HepG2 (cell line): ENCODE data around the gene FAIM2. TPM values are rescaled to one million over a fixed set of nuclear protein-coding genes. Genes with fewer than 3 reads are reported as not detected.

Experiments used
- ATAC-seq: fragments of 200-7000 bp; cut with Tn5 transposase; 3 replicates; pipeline ENCODE4 v1.9.1; 2020; ENCODE audit warnings: mild to moderate bottlenecking, moderate library complexity
- BruUV-seq: library from RNA; stranded (reverse); fragments of 400-500 nt; replicated peaks from 2 replicates; lab custom pipeline; 2021; lab: Mats Ljungman, UMichigan
- CTCF ChIA-PET: fragments of 300-600 bp; formaldehyde crosslinking; extraction: SDS; loops from one replicate; lab custom pipeline; 2021; ENCODE audit warnings: low total read pairs, inconsistent platforms, low intra/inter-chr PET ratio; lab: Yijun Ruan, JAX
- POLR2A ChIA-PET: fragments of 350-600 bp; sonication (Branson Sonifier 250); formaldehyde crosslinking; loops from one replicate; lab custom pipeline; 2020; ENCODE audit warnings: antibody characterized with exemption, inconsistent platforms; lab: Yijun Ruan, JAX
- DNase-seq: peaks from one replicate; pipeline ENCODE4 v3.0.0-alpha.2; 2015; ENCODE audit warnings: low spot score
- FAIRE-seq: peaks from 3 replicates; lab custom pipeline; 2011; peaks lifted over from hg19 to GRCh38; lab: Jason Lieb, UNC
- H2AFZ ChIP-seq: one replicate; pipeline ENCODE4 v1.6.1; 2011; ENCODE audit warnings: low read length, inconsistent platforms
- H3K27ac ChIP-seq: fragments of 300-600 bp; 3 replicates; pipeline ENCODE4 v1.8.0; 2011; ENCODE audit warnings: mixed run types, mild to moderate bottlenecking, mixed read lengths, low read length, inconsistent platforms; ENCODE audit not compliant: insufficient read depth; ENCODE audit errors: extremely low read length
- H3K27me3 ChIP-seq, 2 experiments: fragments of 200-600 bp in 1 of 2; 2 replicates in 1 of 2; 3 replicates in 1 of 2; pipeline versions ENCODE4 v1.6.0 to v1.8.0; 2011; ENCODE audit warnings: low read length in 2 of 2, mild to moderate bottlenecking in 2 of 2, moderate library complexity in 2 of 2, inconsistent platforms in 1 of 2; ENCODE audit not compliant: insufficient read depth in 2 of 2, control insufficient read depth in 1 of 2
- H3K36me3 ChIP-seq, 2 experiments: fragments of 200-600 bp in 1 of 2; replicated peaks in 1 of 2; 2 replicates in 1 of 2; 3 replicates in 1 of 2; pipeline versions ENCODE4 v1.5.1 to v1.8.0; 2011; ENCODE audit warnings: low read length in 2 of 2, inconsistent platforms in 1 of 2; ENCODE audit not compliant: insufficient read depth in 2 of 2, control insufficient read depth in 1 of 2
- H3K4me1 ChIP-seq: 2 replicates; pipeline ENCODE4 v1.5.1; 2012; ENCODE audit warnings: low read length, inconsistent platforms; ENCODE audit not compliant: insufficient read depth
- H3K4me2 ChIP-seq: 2 replicates; pipeline ENCODE4 v1.6.0; 2011; ENCODE audit warnings: low read depth, low read length, inconsistent platforms
- H3K4me3 ChIP-seq, 3 experiments: fragments of 200-600 bp in 1 of 3; sonication (generic), shearing (Covaris generic) in 1 of 3; replicated peaks in 1 of 3; 2 replicates each; pipeline ENCODE4 v1.5.1; 2011 to 2016; ENCODE audit warnings: low read length in 3 of 3, inconsistent platforms in 2 of 3, low read depth in 2 of 3, mild to moderate bottlenecking in 2 of 3, control low read depth in 1 of 3, mixed read lengths in 1 of 3; ENCODE audit not compliant: insufficient read depth in 1 of 3
- H3K79me2 ChIP-seq: one replicate; pipeline ENCODE4 v1.6.1; 2011; ENCODE audit warnings: low read length, inconsistent platforms; ENCODE audit not compliant: insufficient read depth
- H3K9ac ChIP-seq: 2 replicates; pipeline ENCODE4 v1.6.0; 2011; ENCODE audit warnings: mild to moderate bottlenecking, low read depth, low read length, inconsistent platforms; ENCODE audit not compliant: insufficient read depth
- H3K9me3 ChIP-seq: 2 replicates; pipeline ENCODE4 v1.5.1; 2012; ENCODE audit warnings: mild to moderate bottlenecking, low read length
- H4K20me1 ChIP-seq: 2 replicates; pipeline ENCODE4 v1.6.0; 2011; ENCODE audit warnings: inconsistent platforms, mild to moderate bottlenecking, low read length, moderate library complexity; ENCODE audit not compliant: insufficient read depth
- ARNT2 ChIP-seq: sonication (generic); formaldehyde crosslinking; IDR thresholded peaks from 2 replicates; pipeline ENCODE4 v1.8.0; 2022; ENCODE audit warnings: mild to moderate bottlenecking, low read depth, missing genetic modification reagents, moderate library complexity
- ARNTL ChIP-seq: sonication (generic); formaldehyde crosslinking; IDR thresholded peaks from 2 replicates; pipeline ENCODE4 v1.4.0; 2020; ENCODE audit warnings: mild to moderate bottlenecking, missing genetic modification reagents
- ELF1 ChIP-seq: sonication (generic); formaldehyde crosslinking; IDR thresholded peaks from 2 replicates; pipeline ENCODE4 v1.4.0; 2020; ENCODE audit warnings: missing genetic modification reagents
- NKX3-1 ChIP-seq: sonication (generic); formaldehyde crosslinking; IDR thresholded peaks from 2 replicates; pipeline ENCODE4 v1.5.0; 2020; ENCODE audit warnings: missing genetic modification reagents
- SALL1 ChIP-seq: sonication (generic); formaldehyde crosslinking; IDR thresholded peaks from 2 replicates; pipeline ENCODE4 v1.8.0; 2022; ENCODE audit warnings: mild to moderate bottlenecking, missing genetic modification reagents
- SETDB1 ChIP-seq: sonication (generic); formaldehyde crosslinking; IDR thresholded peaks from 2 replicates; pipeline ENCODE4 v1.5.1; 2020; ENCODE audit warnings: missing genetic modification reagents, mild to moderate bottlenecking, borderline replicate concordance
- ZNF337 ChIP-seq: sonication (generic); formaldehyde crosslinking; IDR thresholded peaks from 2 replicates; pipeline ENCODE4 v1.5.1; 2020; ENCODE audit warnings: missing genetic modification reagents, low read depth, mild to moderate bottlenecking, borderline replicate concordance
- ZNF382 ChIP-seq: sonication (generic); formaldehyde crosslinking; IDR thresholded peaks from 2 replicates; pipeline ENCODE4 v1.5.0; 2020; ENCODE audit warnings: missing genetic modification reagents, mild to moderate bottlenecking, borderline replicate concordance
- WGBS: methylation state at CpG from one replicate; pipeline ENCODE4 v1.1.6; 2017; ENCODE audit warnings: low lambda C conversion rate; 5-methylcytosine and 5-hydroxymethylcytosine counted together
- in situ Hi-C: cut with HindIII; loops from 2 replicates; pipeline ENCODE4 v1.10.0; 2017; ENCODE audit warnings: low pct_unique_long_range_greater_than_20kb; ENCODE audit not compliant: extremely low pct_ligation_motif_present
- intact Hi-C: fragments of 100-400 bp; cut with micrococcal nuclease; formaldehyde crosslinking; loops from one replicate; pipeline ENCODE4 v1.10.0; 2022; ENCODE audit not compliant: unreplicated experiment
- polyA plus RNA-seq, 8 experiments: library from polyadenylated mRNA; depleted of rRNA in 3 of 8; stranded (reverse) in 7 of 8; unstranded in 1 of 8; fragments of >200 nt; fragmentation: Illumina TruSeq in 4 of 8; extraction: Trizol in 4 of 8; gene quantifications; 2 replicates each; pipeline versions ENCODE4 v1.2.1 to v1.2.3, GENCODE V29; 2011 to 2016; ENCODE audit warnings: low read depth in 4 of 8, missing spikeins in 1 of 8, mixed read lengths in 1 of 8; ENCODE audit not compliant: insufficient read depth in 1 of 8
- total RNA-seq, 5 experiments: library from RNA; depleted of rRNA; stranded (reverse); fragments of >200 nt; fragmentation: Illumina TruSeq; extraction: Trizol; gene quantifications; 2 replicates each; pipeline ENCODE4 v1.2.3, GENCODE V29; 2016; ENCODE audit warnings: low read depth in 1 of 5
- TF ChIP-seq, protein P1 (sequence below): sonication (generic); formaldehyde crosslinking; IDR thresholded peaks from 2 replicates; pipeline ENCODE4 v1.8.0; 2022; ENCODE audit warnings: mild to moderate bottlenecking, missing genetic modification reagents; ENCODE audit not compliant: insufficient replicate concordance
- TF ChIP-seq, protein P2 (sequence below): sonication (generic); formaldehyde crosslinking; IDR thresholded peaks from 2 replicates; pipeline ENCODE4 v1.4.0; 2020; ENCODE audit warnings: mild to moderate bottlenecking, missing genetic modification reagents
- TF ChIP-seq, protein P3 (sequence below): IDR thresholded peaks from 2 replicates; pipeline ENCODE4 v1.6.1; 2016; ENCODE audit warnings: control low read depth
- TF ChIP-seq, protein P4 (sequence below): sonication (generic); formaldehyde crosslinking; conservative IDR thresholded peaks from 2 replicates; pipeline ENCODE4 v1.8.1; 2023; ENCODE audit warnings: missing genetic modification reagents
- TF ChIP-seq, protein P5 (sequence below): sonication (generic); formaldehyde crosslinking; IDR thresholded peaks from 2 replicates; pipeline ENCODE4 v1.4.0; 2020; ENCODE audit warnings: missing genetic modification reagents

FAIM2 gene
- total and polyA plus RNA-seq, 2 of the 13 experiments (the other 11 are each of a cell fraction or from before 2014, with no cell fraction given) = not detected

DNA sequence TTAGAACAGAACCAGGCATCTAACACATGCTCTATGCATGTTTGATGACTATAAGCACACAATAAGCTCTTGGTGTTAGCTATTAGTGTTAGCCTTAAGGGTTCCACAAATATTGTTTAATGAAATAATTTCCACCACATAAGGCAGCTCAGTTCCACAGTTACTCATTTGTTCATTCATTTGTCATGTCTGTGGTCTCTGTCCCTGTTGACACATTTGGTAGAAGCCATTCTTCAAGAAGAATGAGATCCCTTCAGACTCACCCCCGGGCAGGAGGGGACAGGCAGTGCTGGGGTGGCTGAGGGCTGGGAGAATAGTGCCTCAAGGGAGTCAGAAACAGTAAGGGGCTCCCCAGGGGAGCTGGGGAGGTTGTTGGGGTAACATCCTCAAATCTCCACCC lies 3.7 kb upstream of the FAIM2 start:
- BruUV-seq = no TSS peak
- ChIA-PET POLR2A (interaction anchor here (0.6 kb wide), 1 partner anchor 352 kb away, joined by 3 read pairs; no protein-coding TSS in a partner anchor), CTCF (no interaction called here)
- no peak for ATAC-seq
- no peaks in the 10 kb centered on the region for H3K9me3 ChIP-seq
- no peaks in the 10 kb centered on the region for H3K79me2 ChIP-seq
- peaks cover 9% of the 10 kb centered on the region; the same call in 1 of the 2 replicates for H3K4me1 ChIP-seq
- in situ Hi-C loops = no loop called here
- H4K20me1 ChIP-seq = 0 out of 2 replicates have a peak, but pooled peaks cover 2% of the 10 kb centered on the region
- no peak for DNase-seq
- H2AFZ ChIP-seq = no peak overlapping the region
- no peak overlapping the region for H3K27ac ChIP-seq
- no peak overlapping the region for H3K4me2 ChIP-seq
- no peak overlapping the region for H3K9ac ChIP-seq
- no peak overlapping the region for H3K4me3 ChIP-seq
- no peak for FAIRE-seq
- WGBS = 0% methylated on average over 1 of the region's 1 CpG
- intact Hi-C loops = no loop called here
- H3K27me3 ChIP-seq = peaks cover 7 to 43% of the 10 kb centered on the region in 2 experiments; a peak in 3 of 5 replicates
- H3K36me3 ChIP-seq = no peaks in the 10 kb centered on the region
- TF ChIP-seq ARNT2 (CRISPR knock-in tag) (no peak), SALL1 (CRISPR knock-in tag) (no peak), ARNTL (CRISPR knock-in tag) (no peak), SETDB1 (no peak), ELF1 (no peak), ZNF337 (CRISPR knock-in tag) (no peak), ZNF382 (CRISPR knock-in tag) (no peak), NKX3-1 (CRISPR knock-in tag) (no peak)
- TF ChIP-seq, protein P1, sequence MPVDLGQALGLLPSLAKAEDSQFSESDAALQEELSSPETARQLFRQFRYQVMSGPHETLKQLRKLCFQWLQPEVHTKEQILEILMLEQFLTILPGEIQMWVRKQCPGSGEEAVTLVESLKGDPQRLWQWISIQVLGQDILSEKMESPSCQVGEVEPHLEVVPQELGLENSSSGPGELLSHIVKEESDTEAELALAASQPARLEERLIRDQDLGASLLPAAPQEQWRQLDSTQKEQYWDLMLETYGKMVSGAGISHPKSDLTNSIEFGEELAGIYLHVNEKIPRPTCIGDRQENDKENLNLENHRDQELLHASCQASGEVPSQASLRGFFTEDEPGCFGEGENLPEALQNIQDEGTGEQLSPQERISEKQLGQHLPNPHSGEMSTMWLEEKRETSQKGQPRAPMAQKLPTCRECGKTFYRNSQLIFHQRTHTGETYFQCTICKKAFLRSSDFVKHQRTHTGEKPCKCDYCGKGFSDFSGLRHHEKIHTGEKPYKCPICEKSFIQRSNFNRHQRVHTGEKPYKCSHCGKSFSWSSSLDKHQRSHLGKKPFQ = no peak
- TF ChIP-seq, protein P2, sequence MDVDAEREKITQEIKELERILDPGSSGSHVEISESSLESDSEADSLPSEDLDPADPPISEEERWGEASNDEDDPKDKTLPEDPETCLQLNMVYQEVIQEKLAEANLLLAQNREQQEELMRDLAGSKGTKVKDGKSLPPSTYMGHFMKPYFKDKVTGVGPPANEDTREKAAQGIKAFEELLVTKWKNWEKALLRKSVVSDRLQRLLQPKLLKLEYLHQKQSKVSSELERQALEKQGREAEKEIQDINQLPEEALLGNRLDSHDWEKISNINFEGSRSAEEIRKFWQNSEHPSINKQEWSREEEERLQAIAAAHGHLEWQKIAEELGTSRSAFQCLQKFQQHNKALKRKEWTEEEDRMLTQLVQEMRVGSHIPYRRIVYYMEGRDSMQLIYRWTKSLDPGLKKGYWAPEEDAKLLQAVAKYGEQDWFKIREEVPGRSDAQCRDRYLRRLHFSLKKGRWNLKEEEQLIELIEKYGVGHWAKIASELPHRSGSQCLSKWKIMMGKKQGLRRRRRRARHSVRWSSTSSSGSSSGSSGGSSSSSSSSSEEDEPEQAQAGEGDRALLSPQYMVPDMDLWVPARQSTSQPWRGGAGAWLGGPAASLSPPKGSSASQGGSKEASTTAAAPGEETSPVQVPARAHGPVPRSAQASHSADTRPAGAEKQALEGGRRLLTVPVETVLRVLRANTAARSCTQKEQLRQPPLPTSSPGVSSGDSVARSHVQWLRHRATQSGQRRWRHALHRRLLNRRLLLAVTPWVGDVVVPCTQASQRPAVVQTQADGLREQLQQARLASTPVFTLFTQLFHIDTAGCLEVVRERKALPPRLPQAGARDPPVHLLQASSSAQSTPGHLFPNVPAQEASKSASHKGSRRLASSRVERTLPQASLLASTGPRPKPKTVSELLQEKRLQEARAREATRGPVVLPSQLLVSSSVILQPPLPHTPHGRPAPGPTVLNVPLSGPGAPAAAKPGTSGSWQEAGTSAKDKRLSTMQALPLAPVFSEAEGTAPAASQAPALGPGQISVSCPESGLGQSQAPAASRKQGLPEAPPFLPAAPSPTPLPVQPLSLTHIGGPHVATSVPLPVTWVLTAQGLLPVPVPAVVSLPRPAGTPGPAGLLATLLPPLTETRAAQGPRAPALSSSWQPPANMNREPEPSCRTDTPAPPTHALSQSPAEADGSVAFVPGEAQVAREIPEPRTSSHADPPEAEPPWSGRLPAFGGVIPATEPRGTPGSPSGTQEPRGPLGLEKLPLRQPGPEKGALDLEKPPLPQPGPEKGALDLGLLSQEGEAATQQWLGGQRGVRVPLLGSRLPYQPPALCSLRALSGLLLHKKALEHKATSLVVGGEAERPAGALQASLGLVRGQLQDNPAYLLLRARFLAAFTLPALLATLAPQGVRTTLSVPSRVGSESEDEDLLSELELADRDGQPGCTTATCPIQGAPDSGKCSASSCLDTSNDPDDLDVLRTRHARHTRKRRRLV = no peak
- TF ChIP-seq, protein P3, sequence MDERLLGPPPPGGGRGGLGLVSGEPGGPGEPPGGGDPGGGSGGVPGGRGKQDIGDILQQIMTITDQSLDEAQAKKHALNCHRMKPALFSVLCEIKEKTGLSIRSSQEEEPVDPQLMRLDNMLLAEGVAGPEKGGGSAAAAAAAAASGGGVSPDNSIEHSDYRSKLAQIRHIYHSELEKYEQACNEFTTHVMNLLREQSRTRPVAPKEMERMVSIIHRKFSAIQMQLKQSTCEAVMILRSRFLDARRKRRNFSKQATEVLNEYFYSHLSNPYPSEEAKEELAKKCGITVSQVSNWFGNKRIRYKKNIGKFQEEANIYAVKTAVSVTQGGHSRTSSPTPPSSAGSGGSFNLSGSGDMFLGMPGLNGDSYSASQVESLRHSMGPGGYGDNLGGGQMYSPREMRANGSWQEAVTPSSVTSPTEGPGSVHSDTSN (CRISPR knock-in tag) = no peak
- TF ChIP-seq, protein P4, sequence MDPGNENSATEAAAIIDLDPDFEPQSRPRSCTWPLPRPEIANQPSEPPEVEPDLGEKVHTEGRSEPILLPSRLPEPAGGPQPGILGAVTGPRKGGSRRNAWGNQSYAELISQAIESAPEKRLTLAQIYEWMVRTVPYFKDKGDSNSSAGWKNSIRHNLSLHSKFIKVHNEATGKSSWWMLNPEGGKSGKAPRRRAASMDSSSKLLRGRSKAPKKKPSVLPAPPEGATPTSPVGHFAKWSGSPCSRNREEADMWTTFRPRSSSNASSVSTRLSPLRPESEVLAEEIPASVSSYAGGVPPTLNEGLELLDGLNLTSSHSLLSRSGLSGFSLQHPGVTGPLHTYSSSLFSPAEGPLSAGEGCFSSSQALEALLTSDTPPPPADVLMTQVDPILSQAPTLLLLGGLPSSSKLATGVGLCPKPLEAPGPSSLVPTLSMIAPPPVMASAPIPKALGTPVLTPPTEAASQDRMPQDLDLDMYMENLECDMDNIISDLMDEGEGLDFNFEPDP = no peak
- TF ChIP-seq, protein P5, sequence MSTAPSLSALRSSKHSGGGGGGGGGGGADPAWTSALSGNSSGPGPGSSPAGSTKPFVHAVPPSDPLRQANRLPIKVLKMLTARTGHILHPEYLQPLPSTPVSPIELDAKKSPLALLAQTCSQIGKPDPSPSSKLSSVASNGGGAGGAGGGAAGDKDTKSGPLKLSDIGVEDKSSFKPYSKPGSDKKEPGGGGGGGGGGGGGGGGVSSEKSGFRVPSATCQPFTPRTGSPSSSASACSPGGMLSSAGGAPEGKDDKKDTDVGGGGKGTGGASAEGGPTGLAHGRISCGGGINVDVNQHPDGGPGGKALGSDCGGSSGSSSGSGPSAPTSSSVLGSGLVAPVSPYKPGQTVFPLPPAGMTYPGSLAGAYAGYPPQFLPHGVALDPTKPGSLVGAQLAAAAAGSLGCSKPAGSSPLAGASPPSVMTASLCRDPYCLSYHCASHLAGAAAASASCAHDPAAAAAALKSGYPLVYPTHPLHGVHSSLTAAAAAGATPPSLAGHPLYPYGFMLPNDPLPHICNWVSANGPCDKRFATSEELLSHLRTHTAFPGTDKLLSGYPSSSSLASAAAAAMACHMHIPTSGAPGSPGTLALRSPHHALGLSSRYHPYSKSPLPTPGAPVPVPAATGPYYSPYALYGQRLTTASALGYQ = no peak
